CD4-positive, alpha-beta T cell (primary cell): ENCODE data around the gene SH3BGRL3. TPM values are rescaled to one million over a fixed set of nuclear protein-coding genes. Genes with fewer than 3 reads are reported as not detected.

Source experiments
- ATAC-seq: fragments of 200-7000 bp; cut with Tn5 transposase; one replicate; pipeline ENCODE4 v1.10.0; 2022; ENCODE audit warnings: mild to moderate bottlenecking; ENCODE audit not compliant: poor library complexity
- CTCF ChIA-PET: fragments of 350-600 bp; sonication (Branson Sonifier 250); formaldehyde crosslinking; loops from one replicate; lab custom pipeline; 2021; ENCODE audit warnings: antibody characterized with exemption, inconsistent platforms; lab: Charles Lee
- POLR2A ChIA-PET: fragments of 350-600 bp; sonication (Branson Sonifier 250); formaldehyde crosslinking; loops from one replicate; lab custom pipeline; 2021; ENCODE audit warnings: antibody characterized with exemption, inconsistent platforms; lab: Charles Lee
- DNase-seq, 14 experiments: peaks; one replicate each; pipeline ENCODE4 v3.0.0-alpha.2; 2013 to 2020; ENCODE audit warnings: mixed read lengths in 2 of 14
- H3K27ac ChIP-seq, 2 donors: one replicate each; pipeline versions ENCODE4 v1.5.1 to v1.7.0; 2013; ENCODE audit warnings: low read length in 2 of 2, low read depth in 1 of 2, mild to moderate bottlenecking in 1 of 2
- H3K27me3 ChIP-seq, 2 experiments: 1 replicate in 1 of 2; 2 replicates in 1 of 2; pipeline versions ENCODE4 v1.6.1 to v1.7.0; 2013; ENCODE audit warnings: low read length in 2 of 2, control low read depth in 1 of 2, mild to moderate bottlenecking in 1 of 2, moderate library complexity in 1 of 2; ENCODE audit not compliant: insufficient read depth in 2 of 2, control insufficient read depth in 1 of 2
- H3K36me3 ChIP-seq: one replicate; pipeline ENCODE4 v1.6.1; 2013; ENCODE audit warnings: low read length, control low read depth; ENCODE audit not compliant: insufficient read depth
- H3K4me1 ChIP-seq: one replicate; pipeline ENCODE4 v1.6.1; 2013; ENCODE audit warnings: low read length, control low read depth; ENCODE audit not compliant: insufficient read depth
- H3K4me3 ChIP-seq: one replicate; pipeline ENCODE4 v1.5.1; 2013; ENCODE audit warnings: mild to moderate bottlenecking, low read length, moderate library complexity
- H3K9me3 ChIP-seq, 2 experiments: 1 replicate in 1 of 2; 2 replicates in 1 of 2; pipeline versions ENCODE4 v1.6.1 to v1.7.0; 2013; ENCODE audit warnings: low read length in 2 of 2, mild to moderate bottlenecking in 2 of 2, control low read depth in 1 of 2, moderate library complexity in 1 of 2; ENCODE audit not compliant: control insufficient read depth in 1 of 2, insufficient read depth in 1 of 2
- H3K27ac Mint-ChIP-seq: one replicate; pipeline ENCODE4 v1.8.0; 2020; ENCODE audit warnings: mixed read lengths
- H3K27me3 Mint-ChIP-seq: one replicate; pipeline ENCODE4 v1.8.0; 2021; ENCODE audit warnings: mixed read lengths
- H3K36me3 Mint-ChIP-seq: one replicate; pipeline ENCODE4 v1.8.0; 2021; ENCODE audit warnings: low read depth, mixed read lengths
- H3K4me1 Mint-ChIP-seq: one replicate; pipeline ENCODE4 v1.8.0; 2021; ENCODE audit warnings: low read depth, mixed read lengths
- H3K4me3 Mint-ChIP-seq: one replicate; pipeline ENCODE4 v1.8.0; 2020; ENCODE audit warnings: mild to moderate bottlenecking, mixed read lengths
- H3K9me3 Mint-ChIP-seq: one replicate; pipeline ENCODE4 v1.8.0; 2020; ENCODE audit warnings: mixed read lengths
- intact Hi-C, 2 experiments: fragments of 100-400 bp; cut with DNase I in 1 of 2; cut with micrococcal nuclease in 1 of 2; formaldehyde crosslinking; loops; one replicate each; pipeline versions ENCODE4 v1.15.1 to v1.9.0; 2023 to 2025; cut with DNase I, micrococcal nuclease
- total RNA-seq, 174 experiments: library from RNA in 2 of 174; stranded (reverse) in 2 of 174; gene quantifications; one replicate each; pipeline ENCODE4 v1.2.3 and lab custom pipeline; 2021 to 2026
- TF ChIP-seq, protein P1 (sequence below): fragments of 200-600 bp; IDR thresholded peaks from one replicate; pipeline ENCODE4 v1.8.0; 2022; ENCODE audit warnings: antibody characterized with exemption, mild to moderate bottlenecking

SH3BGRL3 gene
- total RNA-seq, 2 experiments from 2014 or later, result 178 to 193 TPM

DNA sequence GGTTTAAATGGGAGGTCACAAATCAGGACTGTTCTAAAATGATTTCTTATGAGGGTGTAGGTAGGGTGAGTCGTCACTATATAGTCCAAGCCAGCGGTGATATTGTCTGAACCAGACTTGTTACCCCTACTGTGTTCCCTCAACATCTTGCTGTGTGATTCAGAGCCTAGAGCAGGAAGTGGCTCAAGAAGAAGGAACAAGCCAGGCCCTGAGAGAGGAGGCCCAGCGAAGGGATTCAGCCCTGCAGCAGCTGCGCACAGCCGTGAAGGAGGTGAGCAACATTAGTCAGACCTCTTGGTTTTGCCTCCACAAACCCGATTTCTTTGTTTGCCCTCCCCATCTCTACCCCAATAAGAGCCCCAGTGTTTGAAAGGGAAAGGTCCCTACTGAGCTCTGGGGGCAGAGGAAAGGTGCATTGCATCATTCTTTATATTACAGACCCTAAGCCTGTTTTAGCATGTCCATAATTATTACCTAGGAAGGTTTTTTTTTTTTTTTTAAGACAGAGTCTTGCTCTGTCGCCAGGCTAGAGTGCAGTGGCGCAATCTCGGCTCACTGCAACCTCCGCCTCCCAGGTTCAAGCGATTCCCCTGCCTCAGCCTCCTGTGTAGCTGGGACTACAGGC lies 5.0 kb upstream of the SH3BGRL3 start:
- Mint-ChIP-seq H3K4me1 (peaks cover 42% of the 10 kb centered on the region), H3K27me3 (no peaks in the 10 kb centered on the region), H3K4me3 (no peak overlapping the region), H3K9me3 (no peaks in the 10 kb centered on the region), H3K27ac (peak overlapping the region; percentile 53), H3K36me3 (peaks cover 63% of the 10 kb centered on the region)
- Histone ChIP-seq H3K9me3 (no peaks in the 10 kb centered on the region), H3K27ac (no peak overlapping the region), H3K4me1 (peaks cover 45% of the 10 kb centered on the region), H3K4me3 (no peak overlapping the region), H3K36me3 (peaks cover 28% of the 10 kb centered on the region), H3K27me3 (no peaks in the 10 kb centered on the region)
- intact Hi-C loops, result loop anchor here (1.0 to 5.0 kb wide), 5 partner anchors 9 to 142 kb away; no protein-coding TSS in a partner anchor
- TF ChIP-seq, protein P1, sequence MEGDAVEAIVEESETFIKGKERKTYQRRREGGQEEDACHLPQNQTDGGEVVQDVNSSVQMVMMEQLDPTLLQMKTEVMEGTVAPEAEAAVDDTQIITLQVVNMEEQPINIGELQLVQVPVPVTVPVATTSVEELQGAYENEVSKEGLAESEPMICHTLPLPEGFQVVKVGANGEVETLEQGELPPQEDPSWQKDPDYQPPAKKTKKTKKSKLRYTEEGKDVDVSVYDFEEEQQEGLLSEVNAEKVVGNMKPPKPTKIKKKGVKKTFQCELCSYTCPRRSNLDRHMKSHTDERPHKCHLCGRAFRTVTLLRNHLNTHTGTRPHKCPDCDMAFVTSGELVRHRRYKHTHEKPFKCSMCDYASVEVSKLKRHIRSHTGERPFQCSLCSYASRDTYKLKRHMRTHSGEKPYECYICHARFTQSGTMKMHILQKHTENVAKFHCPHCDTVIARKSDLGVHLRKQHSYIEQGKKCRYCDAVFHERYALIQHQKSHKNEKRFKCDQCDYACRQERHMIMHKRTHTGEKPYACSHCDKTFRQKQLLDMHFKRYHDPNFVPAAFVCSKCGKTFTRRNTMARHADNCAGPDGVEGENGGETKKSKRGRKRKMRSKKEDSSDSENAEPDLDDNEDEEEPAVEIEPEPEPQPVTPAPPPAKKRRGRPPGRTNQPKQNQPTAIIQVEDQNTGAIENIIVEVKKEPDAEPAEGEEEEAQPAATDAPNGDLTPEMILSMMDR, result no peak
- ChIA-PET CTCF (interaction anchor here (0.6 to 5.1 kb wide), 19 partner anchors 13 to 197 kb away, joined by 3 to 158 read pairs (median 5); partner anchors contain the start of genes CD52, CEP85, HMGN2 and ZNF593), POLR2A (interaction anchor here (0.6 to 20.7 kb wide), 9 partner anchors 10 to 112 kb away, joined by 3 to 977 read pairs (median 7); partner anchors contain the start of genes CD52, CEP85 and UBXN11)
- DNase-seq, result peak in 2 of 14 experiments; percentile 57 to 69
- no peak for ATAC-seq

DNA sequence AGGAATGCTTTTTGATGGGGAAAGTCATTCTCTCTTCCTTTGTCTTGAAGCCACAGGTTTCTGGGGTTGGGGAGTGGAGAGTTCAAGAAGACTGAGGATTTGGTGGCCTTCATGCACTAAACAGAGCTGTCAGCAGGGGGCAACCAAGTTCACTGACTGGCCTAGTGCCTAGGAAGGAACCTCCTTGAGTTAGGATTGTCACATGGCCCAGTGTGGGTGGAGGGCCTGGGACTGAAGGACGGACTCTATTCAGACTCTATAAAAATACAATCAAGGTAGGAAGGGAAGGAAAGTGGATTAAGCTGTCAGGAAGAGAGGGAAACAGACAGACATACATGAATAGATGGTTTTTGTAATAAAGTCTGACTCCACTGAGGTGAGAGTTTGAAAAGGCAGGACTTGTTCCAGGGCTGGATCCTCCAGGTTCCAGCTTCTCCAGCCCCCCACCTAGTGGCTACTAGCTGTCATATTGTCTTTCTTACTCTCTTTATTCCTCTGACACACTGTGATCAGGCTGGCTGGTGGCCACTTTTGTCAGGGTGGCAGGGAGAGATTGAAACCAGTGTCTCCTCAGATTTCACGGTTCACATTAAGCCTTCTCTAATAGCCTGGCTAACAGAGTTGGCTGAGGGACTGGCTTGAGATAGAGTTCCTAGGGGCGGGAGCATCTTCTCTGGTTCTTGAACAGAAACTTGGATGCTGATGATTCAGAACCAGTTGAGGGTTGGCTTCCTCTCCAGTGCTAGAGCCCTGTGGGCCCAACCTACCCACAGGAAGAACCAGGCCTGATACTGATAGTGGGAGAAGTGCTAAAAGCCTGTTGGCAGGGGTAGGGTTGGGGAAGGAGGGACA lies 4.1 kb upstream of the SH3BGRL3 start:
- peaks cover 47% of the 10 kb centered on the region for H3K4me1 Mint-ChIP-seq

More for the DNA sequence above, 4.1 kb upstream of the SH3BGRL3 start:
- H3K27me3 ChIP-seq, result no peaks in the 10 kb centered on the region
- peaks cover 59% of the 10 kb centered on the region for H3K36me3 Mint-ChIP-seq
- peaks cover 22% of the 10 kb centered on the region for H3K36me3 ChIP-seq
- CTCF ChIA-PET, result interaction anchor here (0.6 to 5.1 kb wide), 21 partner anchors 12 to 196 kb away, joined by 3 to 158 read pairs (median 5); partner anchors contain the start of genes CD52, CEP85, HMGN2 and ZNF593
- POLR2A ChIA-PET, result interaction anchor here (0.6 to 20.7 kb wide), 11 partner anchors 9 to 141 kb away, joined by 3 to 977 read pairs (median 7); partner anchors contain the start of genes CD52, CEP85 and UBXN11
- H3K9me3 Mint-ChIP-seq, result no peaks in the 10 kb centered on the region
- peak overlapping the region; percentile 95 for H3K27ac Mint-ChIP-seq
- H3K4me3 ChIP-seq, result no peak overlapping the region
- H3K4me3 Mint-ChIP-seq, result peak overlapping the region; percentile 85
- no peaks in the 10 kb centered on the region for H3K27me3 Mint-ChIP-seq
- peak; percentile 60 to 89 (median 72) for DNase-seq
- peak overlapping the region; percentile 65 to 84 for H3K27ac ChIP-seq
- peaks cover 51% of the 10 kb centered on the region for H3K4me1 ChIP-seq
- TF ChIP-seq, protein P1, result peak; percentile 89
- no peaks in the 10 kb centered on the region for H3K9me3 ChIP-seq
- peak; percentile 52 for ATAC-seq
- intact Hi-C loops, result loop anchor here (1.0 to 5.0 kb wide), 7 partner anchors 8 to 141 kb away; no protein-coding TSS in a partner anchor
